MM.1S (cell line): Measurements from ENCODE around the gene POLR2C.

Source experiments
- DNase-seq: peaks from one replicate; pipeline ENCODE4 v3.0.0-alpha.2; 2015
- H2AFZ ChIP-seq: fragments of 300-600 bp; sonication (generic); 2 replicates; pipeline ENCODE4 v1.6.0; 2016; ENCODE audit warnings: antibody characterized with exemption, low read length
- H3F3A ChIP-seq: fragments of 300-600 bp; sonication (generic); 2 replicates; pipeline ENCODE4 v1.6.1; 2016; ENCODE audit warnings: mild to moderate bottlenecking, antibody characterized with exemption, low read length, moderate library complexity, mixed read lengths; ENCODE audit not compliant: insufficient read depth
- H3K27ac ChIP-seq: fragments of 300-600 bp; sonication (generic); 2 replicates; pipeline ENCODE4 v1.5.1; 2016; ENCODE audit warnings: mild to moderate bottlenecking, low read length
- H3K27me3 ChIP-seq: fragments of 300-600 bp; sonication (generic); replicated peaks from 2 replicates; pipeline ENCODE4 v1.6.0; 2016; ENCODE audit warnings: low read length; ENCODE audit not compliant: insufficient read depth
- H3K36me3 ChIP-seq: fragments of 300-600 bp; sonication (generic); replicated peaks from 2 replicates; pipeline ENCODE4 v1.6.1; 2016; ENCODE audit warnings: mild to moderate bottlenecking, low read length, mixed read lengths; ENCODE audit not compliant: insufficient read depth
- H3K4me1 ChIP-seq: fragments of 300-600 bp; sonication (generic); 2 replicates; pipeline ENCODE4 v1.6.1; 2016; ENCODE audit warnings: low read length, mixed read lengths
- H3K4me2 ChIP-seq: fragments of 300-600 bp; sonication (generic); 2 replicates; pipeline ENCODE4 v1.6.0; 2016; ENCODE audit warnings: low read depth, low read length
- H3K4me3 ChIP-seq: fragments of 300-600 bp; sonication (generic); 2 replicates; pipeline ENCODE4 v1.5.1; 2016; ENCODE audit warnings: low read length, mixed read lengths
- H3K79me2 ChIP-seq: fragments of 300-600 bp; sonication (generic); 2 replicates; pipeline ENCODE4 v1.6.1; 2016; ENCODE audit warnings: mixed run types, low read length, mixed read lengths
- H3K9ac ChIP-seq: fragments of 300-600 bp; sonication (generic); 2 replicates; pipeline ENCODE4 v1.6.1; 2016; ENCODE audit warnings: low read length, mixed read lengths
- H3K9me2 ChIP-seq: fragments of 300-600 bp; sonication (generic); replicated peaks from 2 replicates; pipeline ENCODE4 v1.6.1; 2016; ENCODE audit warnings: mild to moderate bottlenecking, low read length, mixed read lengths; ENCODE audit not compliant: insufficient read depth
- H3K9me3 ChIP-seq: fragments of 300-600 bp; sonication (generic); replicated peaks from 2 replicates; pipeline ENCODE4 v1.6.1; 2016; ENCODE audit warnings: mild to moderate bottlenecking, low read length, mixed read lengths; ENCODE audit not compliant: insufficient read depth
- H4K20me1 ChIP-seq: fragments of 300-600 bp; sonication (generic); 2 replicates; pipeline ENCODE4 v1.6.1; 2016; ENCODE audit warnings: mild to moderate bottlenecking, low read length, moderate library complexity, mixed read lengths; ENCODE audit not compliant: insufficient read depth
- EZH2 ChIP-seq: fragments of 300-600 bp; sonication (generic); optimal IDR thresholded peaks from 2 replicates; pipeline ENCODE3; 2017; ENCODE audit warnings: low read depth, mild to moderate bottlenecking, antibody characterized with exemption, low read length, mixed read lengths
- EZH2phosphoT487 ChIP-seq: fragments of 300-600 bp; sonication (generic); IDR thresholded peaks from 2 replicates; pipeline ENCODE4 v1.6.1; 2018; ENCODE audit warnings: antibody characterized with exemption, low read length
- TF ChIP-seq, protein P1 (sequence below): fragments of 300-600 bp; sonication (generic); IDR thresholded peaks from 2 replicates; pipeline ENCODE4 v1.5.1; 2016; ENCODE audit warnings: antibody characterized with exemption, low read length, mixed read lengths

Gene POLR2C

GRCh38 chr16:57484515-57485005 is 22.1 kb downstream of the POLR2C start:
- TF ChIP-seq, protein P1, sequence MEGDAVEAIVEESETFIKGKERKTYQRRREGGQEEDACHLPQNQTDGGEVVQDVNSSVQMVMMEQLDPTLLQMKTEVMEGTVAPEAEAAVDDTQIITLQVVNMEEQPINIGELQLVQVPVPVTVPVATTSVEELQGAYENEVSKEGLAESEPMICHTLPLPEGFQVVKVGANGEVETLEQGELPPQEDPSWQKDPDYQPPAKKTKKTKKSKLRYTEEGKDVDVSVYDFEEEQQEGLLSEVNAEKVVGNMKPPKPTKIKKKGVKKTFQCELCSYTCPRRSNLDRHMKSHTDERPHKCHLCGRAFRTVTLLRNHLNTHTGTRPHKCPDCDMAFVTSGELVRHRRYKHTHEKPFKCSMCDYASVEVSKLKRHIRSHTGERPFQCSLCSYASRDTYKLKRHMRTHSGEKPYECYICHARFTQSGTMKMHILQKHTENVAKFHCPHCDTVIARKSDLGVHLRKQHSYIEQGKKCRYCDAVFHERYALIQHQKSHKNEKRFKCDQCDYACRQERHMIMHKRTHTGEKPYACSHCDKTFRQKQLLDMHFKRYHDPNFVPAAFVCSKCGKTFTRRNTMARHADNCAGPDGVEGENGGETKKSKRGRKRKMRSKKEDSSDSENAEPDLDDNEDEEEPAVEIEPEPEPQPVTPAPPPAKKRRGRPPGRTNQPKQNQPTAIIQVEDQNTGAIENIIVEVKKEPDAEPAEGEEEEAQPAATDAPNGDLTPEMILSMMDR, result no peak
- TF ChIP-seq EZH2phosphoT487, result no peak
- no peak for TF ChIP-seq EZH2
- H3K27me3 ChIP-seq, result 0 out of 2 replicates have a peak, but pooled peaks cover 3% of the 10 kb centered on the region
- no peak overlapping the region for H2AFZ ChIP-seq
- no peak overlapping the region for H3K9ac ChIP-seq
- H3K9me2 ChIP-seq, result no peaks in the 10 kb centered on the region
- peaks cover 4% of the 10 kb centered on the region; the same call in 1 of the 2 replicates for H3K4me1 ChIP-seq
- no peak overlapping the region for H3K4me3 ChIP-seq
- H3K4me2 ChIP-seq, result no peak overlapping the region
- H3F3A ChIP-seq, result no peaks in the 10 kb centered on the region
- no peaks in the 10 kb centered on the region for H3K79me2 ChIP-seq
- no peak overlapping the region for H3K27ac ChIP-seq
- no peaks in the 10 kb centered on the region for H3K36me3 ChIP-seq
- no peak for DNase-seq
- no peaks in the 10 kb centered on the region for H4K20me1 ChIP-seq
- no peaks in the 10 kb centered on the region for H3K9me3 ChIP-seq

DNA sequence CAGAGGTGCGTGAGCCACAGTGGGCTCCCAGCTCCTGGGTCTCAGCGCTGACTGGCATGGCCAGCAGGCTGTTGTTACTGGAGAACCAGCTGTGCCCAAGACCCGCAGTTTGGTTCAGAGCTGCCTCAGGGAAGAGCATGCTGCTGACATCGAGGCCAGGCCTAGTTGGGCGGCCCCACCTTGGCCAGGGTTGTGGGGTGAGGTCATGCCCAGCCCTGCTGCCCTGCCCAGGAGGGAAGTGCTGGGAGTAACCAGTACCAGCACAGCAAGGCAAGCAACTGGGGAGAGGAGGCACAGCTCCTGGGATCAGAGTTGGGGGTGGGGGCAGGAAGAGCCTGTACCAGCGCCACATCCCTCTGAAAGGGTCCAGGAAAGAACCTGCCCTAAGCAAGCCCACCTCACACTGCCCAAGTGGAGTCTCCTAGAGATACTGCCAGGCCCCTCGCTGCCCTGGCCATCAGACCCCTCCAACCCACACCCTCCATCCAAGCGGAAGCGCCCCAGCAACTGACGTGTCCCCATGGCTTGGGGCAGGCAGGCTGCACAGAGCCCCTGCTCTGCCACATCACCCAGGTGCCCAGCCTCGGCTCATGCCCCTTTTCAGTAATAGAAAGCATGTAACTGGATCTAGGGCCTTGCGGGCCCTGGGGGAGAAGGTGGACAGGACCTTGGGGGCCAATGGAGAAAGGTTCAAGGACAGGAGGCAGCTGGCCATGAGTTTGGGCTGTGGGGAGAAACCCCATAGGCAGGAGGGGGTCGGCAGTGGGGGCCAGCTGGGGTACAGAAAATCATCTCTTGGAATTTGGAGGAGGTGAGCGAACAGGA is 22.8 kb downstream of the POLR2C start:
- Histone ChIP-seq H3K4me1 (peaks cover 4% of the 10 kb centered on the region; the same call in 1 of the 2 replicates), H3K36me3 (no peaks in the 10 kb centered on the region), H2AFZ (peak overlapping the region; percentile 63), H3K9ac (peak overlapping the region; percentile 49; the same call in 1 of the 2 replicates), H3F3A (no peaks in the 10 kb centered on the region), H3K27ac (no peak overlapping the region), H4K20me1 (no peaks in the 10 kb centered on the region), H3K9me2 (no peaks in the 10 kb centered on the region), H3K27me3 (0 out of 2 replicates have a peak, but pooled peaks cover 3% of the 10 kb centered on the region), H3K4me2 (peak overlapping the region; percentile 99), H3K4me3 (no peak overlapping the region; the same call in 1 of the 2 replicates), H3K9me3 (no peaks in the 10 kb centered on the region), H3K79me2 (no peaks in the 10 kb centered on the region)
- no peak for DNase-seq
- TF ChIP-seq EZH2phosphoT487 (no peak), EZH2 (no peak)
- TF ChIP-seq, protein P1, result no peak

GRCh38 chr16:57485916-57486857 is 23.7 kb downstream of the POLR2C start, which contains the start of gene DOK4:
DOK4 (minus strand) TSS chr16:57486493; CDS start chr16:57479507, 6,986 bp downstream.
- no peak for TF ChIP-seq EZH2
- TF ChIP-seq EZH2phosphoT487, result no peak
- TF ChIP-seq, protein P1, result no peak
- H3K27ac ChIP-seq, result no peak within 1 kb of the TSS

More at GRCh38 chr16:57485916-57486857, 23.7 kb downstream of the POLR2C start, which contains the start of gene DOK4:
- Histone ChIP-seq H3F3A (no peaks in the 10 kb centered on the region), H3K9me3 (no peaks in the 10 kb centered on the region), H3K9me2 (no peaks in the 10 kb centered on the region), H3K4me2 (peak within 1 kb of the TSS; percentile 99), H3K27me3 (0 out of 2 replicates have a peak, but pooled peaks cover 2% of the 10 kb centered on the region), H3K79me2 (no peaks in the 10 kb centered on the region), H2AFZ (peak within 1 kb of the TSS; percentile 91), H3K36me3 (no peaks in the 10 kb centered on the region), H3K4me1 (peaks cover 4% of the 10 kb centered on the region; the same call in 1 of the 2 replicates), H4K20me1 (no peaks in the 10 kb centered on the region), H3K9ac (peak within 1 kb of the TSS; percentile 49; the same call in 1 of the 2 replicates), H3K4me3 (peak within 1 kb of the TSS; percentile 64)
- DNase-seq, result peak; percentile 71
